ENCODE measurements around the gene KCNH1.

DNA sequence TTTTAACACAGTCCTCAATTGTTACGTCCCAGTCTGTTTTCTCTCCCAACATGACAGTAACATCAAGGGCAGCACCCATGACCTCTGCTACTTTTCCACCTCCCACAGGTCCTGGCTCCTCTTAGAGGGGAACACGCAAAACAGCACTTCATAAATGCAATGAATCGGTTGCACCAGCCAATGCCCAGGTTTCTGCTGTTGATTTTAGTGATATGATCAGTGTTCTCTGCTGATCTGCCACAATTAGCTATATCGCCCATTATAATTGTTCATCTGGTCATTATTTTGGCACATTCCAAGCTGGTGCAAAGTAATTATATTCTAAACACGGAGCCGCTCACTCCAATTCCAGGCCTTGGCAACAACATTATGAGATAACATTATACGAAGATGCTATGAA, 184.5 kb downstream of the KCNH1 start:
- TF ChIP-seq, protein P1, sequence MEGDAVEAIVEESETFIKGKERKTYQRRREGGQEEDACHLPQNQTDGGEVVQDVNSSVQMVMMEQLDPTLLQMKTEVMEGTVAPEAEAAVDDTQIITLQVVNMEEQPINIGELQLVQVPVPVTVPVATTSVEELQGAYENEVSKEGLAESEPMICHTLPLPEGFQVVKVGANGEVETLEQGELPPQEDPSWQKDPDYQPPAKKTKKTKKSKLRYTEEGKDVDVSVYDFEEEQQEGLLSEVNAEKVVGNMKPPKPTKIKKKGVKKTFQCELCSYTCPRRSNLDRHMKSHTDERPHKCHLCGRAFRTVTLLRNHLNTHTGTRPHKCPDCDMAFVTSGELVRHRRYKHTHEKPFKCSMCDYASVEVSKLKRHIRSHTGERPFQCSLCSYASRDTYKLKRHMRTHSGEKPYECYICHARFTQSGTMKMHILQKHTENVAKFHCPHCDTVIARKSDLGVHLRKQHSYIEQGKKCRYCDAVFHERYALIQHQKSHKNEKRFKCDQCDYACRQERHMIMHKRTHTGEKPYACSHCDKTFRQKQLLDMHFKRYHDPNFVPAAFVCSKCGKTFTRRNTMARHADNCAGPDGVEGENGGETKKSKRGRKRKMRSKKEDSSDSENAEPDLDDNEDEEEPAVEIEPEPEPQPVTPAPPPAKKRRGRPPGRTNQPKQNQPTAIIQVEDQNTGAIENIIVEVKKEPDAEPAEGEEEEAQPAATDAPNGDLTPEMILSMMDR (IDR thresholded peaks at IDR 0.05; ENCODE audit: poor library complexity, severe bottlenecking), result no peak
- TF ChIP-seq RAD21 (conservative IDR thresholded peaks at IDR 0.05), result no peak

Data from neural cell (in vitro differentiated cells).